Raji (cell line): ENCODE measurements around the gene FKBP1A.

Source experiments
- POLR2A ChIP-seq: IDR thresholded peaks from 2 replicates; pipeline ENCODE4 v1.6.1; 2011; ENCODE audit warnings: low read depth, low read length, control low read depth; ENCODE audit not compliant: insufficient read depth

Gene FKBP1A

GRCh38 chr20:1392443-1392692 lies 486 bp downstream of the FKBP1A start:
- no peak for TF ChIP-seq POLR2A

GRCh38 chr20:1391640-1392442 lies 1.0 kb downstream of the FKBP1A start:
- no peak for TF ChIP-seq POLR2A

DNA sequence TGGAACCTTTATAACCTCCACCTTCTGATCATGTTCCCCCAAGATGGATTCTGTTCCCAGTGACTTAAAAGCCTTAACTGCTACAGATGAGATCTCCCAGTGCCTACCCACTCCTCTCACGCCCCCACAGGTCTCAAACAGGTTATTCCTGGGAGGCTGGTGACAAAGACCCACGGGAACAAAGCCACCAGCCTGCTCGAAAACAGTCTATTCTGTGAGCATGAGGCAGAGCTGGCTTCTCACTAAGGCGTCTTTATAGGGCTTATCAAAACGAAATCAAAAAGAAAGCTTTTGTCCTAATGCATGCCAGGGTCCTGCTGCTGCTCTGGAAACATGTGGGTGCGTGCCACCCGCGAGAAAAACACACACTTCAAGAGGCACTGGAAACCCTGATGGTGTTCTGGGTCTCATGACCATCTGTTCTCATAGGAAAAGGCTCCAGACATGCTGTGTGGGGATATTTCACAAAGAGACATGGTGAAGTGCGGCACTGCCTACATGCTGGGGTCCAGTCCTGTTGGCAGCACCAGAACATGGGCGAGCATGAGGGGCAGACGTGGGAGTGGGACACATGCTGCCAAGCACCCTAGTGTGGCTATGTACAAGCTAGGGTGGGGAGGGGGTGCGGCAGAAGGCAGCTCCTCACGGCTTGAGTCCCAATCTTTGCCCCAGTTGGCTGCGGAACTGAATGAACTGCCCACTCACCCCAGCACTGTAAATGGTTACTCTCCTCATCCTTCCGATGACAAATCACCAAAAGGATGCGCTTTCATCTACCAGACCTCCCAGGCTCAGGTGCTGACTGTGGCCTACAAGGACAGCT lies 2.1 kb downstream of the FKBP1A start:
- TF ChIP-seq POLR2A = no peak

DNA sequence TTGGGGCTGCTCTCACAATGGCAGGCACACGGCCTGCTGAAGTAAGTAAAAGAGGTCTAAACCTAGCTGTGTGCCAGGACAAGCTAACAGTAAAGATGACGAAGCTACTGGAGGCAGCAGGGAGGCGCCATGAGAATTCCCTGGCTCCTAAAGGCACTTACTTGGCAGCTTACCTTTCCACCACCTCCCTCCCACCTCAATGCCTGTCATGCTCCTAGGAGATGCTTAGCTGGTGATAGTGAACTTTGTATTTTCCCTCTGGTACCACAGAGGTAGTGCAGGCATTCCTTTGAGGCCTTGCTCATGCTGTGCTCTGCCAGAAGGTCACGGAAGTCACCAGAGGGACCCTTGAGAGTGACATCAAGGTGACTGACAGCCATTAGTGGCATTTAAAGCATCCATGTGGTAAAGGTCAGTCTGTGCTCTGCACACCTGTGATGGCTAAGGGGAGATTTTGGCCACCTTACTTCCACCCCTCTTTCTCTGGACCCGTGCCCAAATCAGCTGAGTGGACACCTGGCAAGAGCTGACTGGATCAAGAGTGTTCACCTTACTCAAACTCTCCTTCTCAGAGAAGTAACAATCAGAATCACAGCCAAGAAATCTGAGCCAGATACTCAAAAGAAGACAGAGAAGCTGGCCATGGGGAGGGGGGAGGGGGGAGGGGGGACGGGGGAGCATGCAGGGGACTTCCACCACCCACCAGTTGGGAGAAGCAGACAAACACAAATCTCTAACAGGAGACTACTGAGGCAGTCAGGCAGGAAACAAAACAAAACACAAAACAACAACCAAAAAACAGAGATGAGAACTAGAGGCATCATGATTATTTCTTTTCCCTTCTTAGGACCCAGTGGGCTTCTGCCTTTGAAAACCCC lies 2.9 kb downstream of the FKBP1A start:
- TF ChIP-seq POLR2A = no peak

- no peak for TF ChIP-seq POLR2A
Measured at GRCh38 chr20:1388741-1389483, 3.9 kb downstream of the FKBP1A start.

- no peak for TF ChIP-seq POLR2A
Measured at GRCh38 chr20:1388253-1388652, 4.6 kb downstream of the FKBP1A start.

GRCh38 chr20:1386323-1386722 lies 6.5 kb downstream of the FKBP1A start:
- TF ChIP-seq POLR2A = no peak

- no peak for TF ChIP-seq POLR2A
Measured at GRCh38 chr20:1383623-1384404, 9.0 kb downstream of the FKBP1A start.

- TF ChIP-seq POLR2A = no peak
Measured at GRCh38 chr20:1382670-1383069, 10.2 kb downstream of the FKBP1A start.

GRCh38 chr20:1381753-1382591 lies 10.9 kb downstream of the FKBP1A start:
- no peak for TF ChIP-seq POLR2A

GRCh38 chr20:1378735-1379125 lies 14.1 kb downstream of the FKBP1A start:
- TF ChIP-seq POLR2A = no peak

DNA sequence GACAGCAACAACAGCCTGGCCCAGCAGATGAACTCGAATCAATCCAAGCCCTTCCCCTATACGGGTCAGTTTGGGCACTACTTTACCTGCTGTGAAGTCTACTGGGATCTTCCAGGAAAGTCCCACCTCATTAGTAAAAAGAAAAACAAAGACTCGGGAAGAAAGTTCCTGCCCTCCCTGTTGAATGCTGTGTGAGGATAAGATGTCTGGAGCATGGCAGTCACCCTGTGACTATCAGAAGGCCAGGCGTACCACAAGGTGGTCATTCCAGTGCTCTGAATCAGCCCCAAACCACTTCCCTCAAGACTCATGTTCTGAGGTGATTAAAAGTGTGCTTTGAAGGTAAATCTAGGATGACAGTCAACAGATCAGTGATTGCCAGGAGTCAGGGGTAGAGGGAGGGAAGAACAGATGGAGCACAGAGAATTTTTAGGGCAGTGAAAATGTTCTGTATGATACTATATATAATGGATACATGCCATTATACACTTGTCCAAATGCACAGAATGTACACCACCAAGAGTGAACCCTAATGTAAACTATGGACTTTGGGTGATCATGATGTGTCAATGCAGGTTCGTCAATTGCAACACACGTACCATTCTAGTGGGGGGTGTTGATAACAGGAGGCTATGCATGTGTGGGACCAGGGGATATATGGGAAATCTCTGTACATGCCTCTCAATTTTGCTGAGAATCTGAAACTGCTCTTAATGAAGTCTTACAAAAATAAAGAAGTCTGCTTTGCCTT lies 14.7 kb downstream of the FKBP1A start:
- TF ChIP-seq POLR2A = no peak

DNA sequence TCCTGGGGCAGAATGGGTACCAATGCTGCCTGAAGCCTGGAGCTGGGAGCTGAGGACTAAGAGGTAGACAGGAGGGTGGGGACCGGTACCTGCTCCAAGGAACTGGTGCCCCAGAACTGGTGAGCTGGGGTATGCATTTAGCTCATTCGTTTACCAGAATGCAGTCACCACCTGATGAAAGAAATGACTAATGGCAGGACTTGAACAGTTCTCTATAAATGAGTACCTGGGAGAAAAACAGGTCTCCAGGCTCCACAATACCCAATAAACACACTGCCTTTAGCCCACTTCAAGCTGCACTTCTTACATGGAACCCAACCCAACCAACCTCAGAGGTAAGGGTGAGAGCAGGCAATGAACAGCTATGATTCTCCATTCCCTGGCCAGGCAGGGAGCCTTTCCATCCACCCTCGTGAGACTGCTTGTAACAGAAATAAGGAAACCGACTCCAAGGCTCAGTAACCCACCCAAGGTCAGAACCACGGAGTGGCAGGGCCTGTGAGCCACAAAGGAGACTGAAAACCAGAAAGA lies 15.4 kb downstream of the FKBP1A start:
- no peak for TF ChIP-seq POLR2A
